HepG2 (cell line): Measurements from ENCODE around the gene N4BP2L1. TPM values are rescaled to one million over a fixed set of nuclear protein-coding genes. Genes with fewer than 3 reads are reported as not detected.

ENCODE experiments used
- CCDC6 ChIP-seq: sonication (generic); formaldehyde crosslinking; IDR thresholded peaks from 2 replicates; pipeline ENCODE4 v1.8.1; 2022; ENCODE audit warnings: mild to moderate bottlenecking, missing genetic modification reagents, moderate library complexity
- CTCF ChIP-seq: sonication (generic); formaldehyde crosslinking; IDR thresholded peaks from 2 replicates; pipeline ENCODE4 v1.5.0; 2020; ENCODE audit warnings: mild to moderate bottlenecking, missing genetic modification reagents, moderate library complexity
- DPF2 ChIP-seq: sonication (generic); formaldehyde crosslinking; IDR thresholded peaks from 2 replicates; pipeline ENCODE4 v1.4.0; 2020; ENCODE audit warnings: mild to moderate bottlenecking, low read depth, missing genetic modification reagents, borderline replicate concordance
- FOXO1 ChIP-seq: sonication (generic); formaldehyde crosslinking; IDR thresholded peaks from 2 replicates; pipeline ENCODE4 v1.4.0; 2020; ENCODE audit warnings: missing genetic modification reagents
- HMG20B ChIP-seq: conservative IDR thresholded peaks from 2 replicates; pipeline ENCODE4 v1.6.1; 2016; ENCODE audit warnings: missing genetic modification reagents, missing compliant biosample characterization
- MAZ ChIP-seq, 2 experiments: sonication (generic) in 1 of 2; formaldehyde crosslinking in 1 of 2; IDR thresholded peaks; 2 replicates each; pipeline versions ENCODE4 v1.5.0 to v1.6.1; 2012 to 2020; ENCODE audit warnings: low read depth in 2 of 2, mild to moderate bottlenecking in 2 of 2, borderline replicate concordance in 1 of 2, improper control_type of control experiment in 1 of 2, low read length in 1 of 2, missing genetic modification reagents in 1 of 2, moderate library complexity in 1 of 2
- MBD4 ChIP-seq: IDR thresholded peaks from 2 replicates; pipeline ENCODE4 v1.6.1; 2012; ENCODE audit warnings: low read length, inconsistent platforms, borderline replicate concordance
- ONECUT2 ChIP-seq: sonication (generic); formaldehyde crosslinking; IDR thresholded peaks from 2 replicates; pipeline ENCODE4 v1.4.0; 2020; ENCODE audit warnings: missing genetic modification reagents
- POGZ ChIP-seq: sonication (generic); formaldehyde crosslinking; IDR thresholded peaks from 2 replicates; pipeline ENCODE4 v1.4.0; 2020; ENCODE audit warnings: mild to moderate bottlenecking, missing genetic modification reagents
- RNF2 ChIP-seq: fragments of 450-650 bp; conservative IDR thresholded peaks from 2 replicates; pipeline ENCODE4 v1.6.1; 2016; ENCODE audit warnings: low read depth
- SNAPC4 ChIP-seq: sonication (generic); formaldehyde crosslinking; IDR thresholded peaks from 2 replicates; pipeline ENCODE4 v1.4.0; 2020; ENCODE audit warnings: mild to moderate bottlenecking, missing genetic modification reagents
- SP1 ChIP-seq, 2 experiments: fragments of 450-650 bp in 1 of 2; sonication (generic) in 1 of 2; formaldehyde crosslinking in 1 of 2; IDR thresholded peaks; 2 replicates each; pipeline versions ENCODE4 v1.4.0 to v1.6.1; 2016 to 2020; ENCODE audit warnings: missing genetic modification reagents in 1 of 2
- TBX3 ChIP-seq: fragments of 450-650 bp; IDR thresholded peaks from 2 replicates; pipeline ENCODE4 v1.6.1; 2017; ENCODE audit warnings: antibody characterized with exemption, mild to moderate bottlenecking, inconsistent platforms, borderline replicate concordance
- THAP9 ChIP-seq: sonication (generic); formaldehyde crosslinking; IDR thresholded peaks from 2 replicates; pipeline ENCODE4; 2020; ENCODE audit warnings: missing genetic modification reagents, mild to moderate bottlenecking, borderline replicate concordance
- TMF1 ChIP-seq: sonication (generic); formaldehyde crosslinking; IDR thresholded peaks from 2 replicates; pipeline ENCODE4 v1.8.1; 2022; ENCODE audit warnings: low read depth, missing genetic modification reagents
- ZBTB20 ChIP-seq: sonication (generic); formaldehyde crosslinking; IDR thresholded peaks from 2 replicates; pipeline ENCODE4 v1.8.1; 2023; ENCODE audit warnings: missing genetic modification reagents, low read depth, mild to moderate bottlenecking, borderline replicate concordance
- ZNF484 ChIP-seq: sonication (generic); formaldehyde crosslinking; IDR thresholded peaks from 2 replicates; pipeline ENCODE4 v1.5.1; 2020; ENCODE audit warnings: mild to moderate bottlenecking, low read depth, missing genetic modification reagents, borderline replicate concordance
- ZNF83 ChIP-seq: sonication (generic); formaldehyde crosslinking; IDR thresholded peaks from 2 replicates; pipeline ENCODE4 v1.4.0; 2020; ENCODE audit warnings: missing genetic modification reagents, mild to moderate bottlenecking, borderline replicate concordance
- polyA plus RNA-seq, 8 experiments: library from polyadenylated mRNA; depleted of rRNA in 3 of 8; stranded (reverse) in 7 of 8; unstranded in 1 of 8; fragments of >200 nt; fragmentation: Illumina TruSeq in 4 of 8; extraction: Trizol in 4 of 8; gene quantifications; 2 replicates each; pipeline versions ENCODE4 v1.2.1 to v1.2.3, GENCODE V29; 2011 to 2016; ENCODE audit warnings: low read depth in 4 of 8, missing spikeins in 1 of 8, mixed read lengths in 1 of 8; ENCODE audit not compliant: insufficient read depth in 1 of 8
- total RNA-seq, 5 experiments: library from RNA; depleted of rRNA; stranded (reverse); fragments of >200 nt; fragmentation: Illumina TruSeq; extraction: Trizol; gene quantifications; 2 replicates each; pipeline ENCODE4 v1.2.3, GENCODE V29; 2016; ENCODE audit warnings: low read depth in 1 of 5

The N4BP2L1 gene
- total and polyA plus RNA-seq, 2 of the 13 experiments (the other 11 are each of a cell fraction or from before 2014, with no cell fraction given), result 13.2 to 34.5 TPM

- TF ChIP-seq SNAPC4 (CRISPR knock-in tag) (no peak), HMG20B (CRISPR knock-in tag) (no peak), CTCF (CRISPR knock-in tag) (peak; percentile 35; the same call in 1 of the 2 replicates), POGZ (CRISPR knock-in tag) (peak; percentile 83), ZNF83 (no peak), TMF1 (CRISPR knock-in tag) (no peak), SP1 (IDR thresholded peaks at IDR 0.05) (no peak), SP1 (CRISPR knock-in tag; IDR thresholded peaks at IDR 0.05) (no peak), FOXO1 (CRISPR knock-in tag) (no peak), ZBTB20 (CRISPR knock-in tag) (0 out of 2 replicates have a peak, but pooled peaks have one; percentile 39), DPF2 (CRISPR knock-in tag) (0 out of 2 replicates have a peak, but pooled peaks have one; percentile 13), ZNF484 (CRISPR knock-in tag) (no peak), MBD4 (no peak), RNF2 (0 out of 2 replicates have a peak, but pooled peaks have one; percentile 20), MAZ (IDR thresholded peaks at IDR 0.05; ENCODE audit: borderline replicate concordance, low read depth, low read length) (no peak), MAZ (CRISPR knock-in tag; IDR thresholded peaks at IDR 0.05; ENCODE audit: low read depth) (no peak), CCDC6 (no peak), ONECUT2 (CRISPR knock-in tag) (no peak), TBX3 (no peak), THAP9 (peak; percentile 19; the same call in 1 of the 2 replicates)
These were observed 27.1 kb upstream of the N4BP2L1 start (continued) for GRCh38 chr13:32454886-32455593.
